Endothelial cell of umbilical vein (primary cell): ENCODE results near the gene UQCR10. TPM values are rescaled to one million over a fixed set of nuclear protein-coding genes. Genes with fewer than 3 reads are reported as not detected.

Experiments
- BruUV-seq: library from RNA; stranded (reverse); fragments of 400-500 nt; replicated peaks from 2 replicates; lab custom pipeline; 2021; lab: Mats Ljungman, UMichigan
- CTCF ChIA-PET: fragments of 300-600, 350-600 bp; sonication (Branson Sonifier 250); formaldehyde crosslinking; loops from one replicate; lab custom pipeline; 2021; ENCODE audit warnings: antibody characterized with exemption, inconsistent platforms; lab: Charles Lee
- POLR2A ChIA-PET: fragments of 300-600, 350-600 bp; sonication (Branson Sonifier 250); formaldehyde crosslinking; loops from one replicate; lab custom pipeline; 2021; ENCODE audit warnings: antibody characterized with exemption, inconsistent platforms; lab: Charles Lee
- DNase-seq: peaks from one replicate; pipeline ENCODE4 v3.0.0-alpha.2; 2011; ENCODE audit warnings: low read depth, low spot score
- FAIRE-seq: peaks from 2 replicates; lab custom pipeline; 2011; peaks lifted over from hg19 to GRCh38; lab: Jason Lieb, UNC
- H2AFZ ChIP-seq: 2 replicates; pipeline ENCODE4 v1.6.0; 2012; ENCODE audit warnings: low read depth, low read length, control low read depth, inconsistent platforms
- H3K27ac ChIP-seq: 2 replicates; pipeline ENCODE4 v1.5.1; 2011; ENCODE audit warnings: low read depth, mild to moderate bottlenecking, control low read depth, low read length, moderate library complexity; ENCODE audit not compliant: insufficient read depth
- H3K27me3 ChIP-seq, 2 experiments: 2 replicates each; pipeline versions ENCODE4 v1.6.0 to v1.6.1; 2011; ENCODE audit warnings: low read length in 2 of 2, mixed read lengths in 1 of 2; ENCODE audit not compliant: control insufficient read depth in 2 of 2, insufficient read depth in 2 of 2
- H3K36me3 ChIP-seq, 2 experiments: 2 replicates in 1 of 2; 3 replicates in 1 of 2; pipeline ENCODE4 v1.5.1; 2011; ENCODE audit warnings: low read length in 2 of 2, mild to moderate bottlenecking in 1 of 2, moderate library complexity in 1 of 2; ENCODE audit not compliant: control insufficient read depth in 2 of 2, insufficient read depth in 2 of 2; ENCODE audit errors: extremely low read depth in 1 of 2
- H3K4me1 ChIP-seq: 3 replicates; pipeline ENCODE4 v1.5.1; 2011; ENCODE audit warnings: mild to moderate bottlenecking, low read length; ENCODE audit not compliant: control insufficient read depth, insufficient read depth; ENCODE audit errors: extremely low read depth
- H3K4me2 ChIP-seq: 2 replicates; pipeline ENCODE4 v1.6.1; 2011; ENCODE audit warnings: low read length, control low read depth, mixed read lengths; ENCODE audit not compliant: insufficient read depth
- H3K4me3 ChIP-seq, 3 experiments: fragments of 200-600 bp in 1 of 3; sonication (generic), shearing (Covaris generic) in 1 of 3; replicated peaks in 1 of 3; 2 replicates each; pipeline ENCODE4 v1.5.1; 2011 to 2016; ENCODE audit warnings: control low read depth in 3 of 3, low read length in 3 of 3, mild to moderate bottlenecking in 2 of 3, inconsistent platforms in 1 of 3, low read depth in 1 of 3, moderate library complexity in 1 of 3; ENCODE audit not compliant: insufficient read depth in 1 of 3
- H3K79me2 ChIP-seq: 2 replicates; pipeline ENCODE4 v1.6.0; 2012; ENCODE audit warnings: low read length, inconsistent platforms; ENCODE audit not compliant: control insufficient read depth, insufficient read depth
- H3K9ac ChIP-seq: replicated peaks from 2 replicates; pipeline ENCODE3; 2011; ENCODE audit warnings: low read length, control low read depth; ENCODE audit not compliant: insufficient read depth; ENCODE audit errors: extremely low read depth
- H3K9me1 ChIP-seq: replicated peaks from 3 replicates; pipeline ENCODE4 v1.6.0; 2011; ENCODE audit warnings: mild to moderate bottlenecking, low read length; ENCODE audit not compliant: control insufficient read depth, insufficient read depth; ENCODE audit errors: extremely low read depth
- H3K9me3 ChIP-seq: replicated peaks from 2 replicates; pipeline ENCODE4 v1.5.1; 2012; ENCODE audit warnings: low read length, inconsistent platforms; ENCODE audit not compliant: control insufficient read depth, insufficient read depth
- H4K20me1 ChIP-seq: replicated peaks from 2 replicates; pipeline ENCODE3; 2011; ENCODE audit warnings: mild to moderate bottlenecking, low read length; ENCODE audit not compliant: control insufficient read depth, insufficient read depth; ENCODE audit errors: extremely low read depth
- EZH2 ChIP-seq: IDR thresholded peaks from 2 replicates; pipeline ENCODE4 v1.6.1; 2012; ENCODE audit warnings: borderline replicate concordance, low read depth, mild to moderate bottlenecking, moderate library complexity, low read length, inconsistent platforms; ENCODE audit not compliant: severe bottlenecking
- FOS ChIP-seq: IDR thresholded peaks from 2 replicates; pipeline ENCODE4 v1.6.1; 2011; ENCODE audit warnings: mild to moderate bottlenecking, low read length, moderate library complexity, borderline replicate concordance; ENCODE audit not compliant: insufficient read depth
- GATA2 ChIP-seq: IDR thresholded peaks from 2 replicates; pipeline ENCODE4 v1.7.0; 2011; ENCODE audit warnings: low read depth, mild to moderate bottlenecking, moderate library complexity, mixed read lengths, low read length; ENCODE audit not compliant: insufficient read length, insufficient read depth
- JUN ChIP-seq: IDR thresholded peaks from 2 replicates; pipeline ENCODE4 v1.6.1; 2011; ENCODE audit warnings: borderline replicate concordance, low read depth; ENCODE audit not compliant: insufficient read length, insufficient read depth
- MYC ChIP-seq: IDR thresholded peaks from one replicate; pipeline ENCODE4 v1.6.1; 2011; ENCODE audit warnings: mild to moderate bottlenecking, low read depth, low read length
- POLR2A ChIP-seq: IDR thresholded peaks from 2 replicates; pipeline ENCODE4 v1.6.1; 2012; ENCODE audit warnings: low read depth, mild to moderate bottlenecking, control low read depth, low read length
- POLR2AphosphoS5 ChIP-seq: IDR thresholded peaks from 2 replicates; pipeline ENCODE4 v1.6.1; 2012; ENCODE audit warnings: low read depth, mild to moderate bottlenecking, control low read depth, low read length, moderate library complexity; ENCODE audit not compliant: insufficient read depth
- dilution Hi-C: fragments of 300-500 bp; cut with MboI; formaldehyde crosslinking; loops from one replicate; pipeline ENCODE4 v1.15.0; 2019; ENCODE audit warnings: low sequenced_read_pairs; ENCODE audit not compliant: extremely low pct_ligation_motif_present
- intact Hi-C: fragments of 100-400 bp; cut with micrococcal nuclease; formaldehyde crosslinking; loops from one replicate; pipeline ENCODE4 v1.10.0; 2022
- polyA plus RNA-seq, 4 experiments: library from polyadenylated mRNA; depleted of rRNA in 3 of 4; stranded (reverse) in 3 of 4; unstranded in 1 of 4; fragments of >200 nt; gene quantifications; 2 replicates each; pipeline versions ENCODE4 v1.2.1 to v1.2.3, GENCODE V29; 2011 to 2012; ENCODE audit warnings: missing spikeins in 1 of 4
- total RNA-seq: library from RNA; stranded (reverse); gene quantifications from 2 replicates; pipeline ENCODE4 v1.2.3, GENCODE V29; 2021
- TF ChIP-seq, protein P1 (sequence below): IDR thresholded peaks from 2 replicates; pipeline ENCODE4 v1.6.1; 2011; ENCODE audit not compliant: insufficient read depth, insufficient read length
- TF ChIP-seq, protein P2 (sequence below), 2 donors: IDR thresholded peaks; 1 replicate in 1 of 2; 2 replicates in 1 of 2; pipeline ENCODE4 v1.5.1; 2011; ENCODE audit warnings: low read length in 2 of 2, mild to moderate bottlenecking in 2 of 2, moderate library complexity in 2 of 2, control low read depth in 1 of 2, inconsistent platforms in 1 of 2, low read depth in 1 of 2; ENCODE audit not compliant: insufficient read depth in 1 of 2; ENCODE audit errors: extremely low read depth in 1 of 2

The UQCR10 gene
- total and polyA plus RNA-seq, 2 donors (not counting 3 experiments of a cell fraction or from before 2014, with no cell fraction given) = 96.6 to 196 TPM

DNA sequence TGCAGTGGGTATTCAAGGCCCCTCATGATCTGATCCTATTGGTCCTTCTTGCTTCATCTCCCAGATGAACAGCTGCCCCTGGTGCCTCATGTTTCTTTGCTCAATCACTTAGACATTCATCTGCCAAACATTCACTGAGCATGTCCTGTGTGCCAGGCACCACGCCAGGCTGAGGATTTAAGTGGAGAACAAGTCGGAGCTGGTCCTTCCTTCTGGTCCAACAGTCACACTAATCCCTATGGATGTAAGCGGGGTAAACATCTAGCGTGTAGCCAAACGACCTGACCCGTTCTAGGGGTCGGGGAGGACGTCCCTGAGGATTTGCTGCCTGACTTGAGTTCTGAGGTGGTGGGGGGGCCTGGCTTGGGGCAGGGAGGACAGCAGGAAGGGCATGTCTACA is 22.3 kb upstream of the UQCR10 start:
- H3K4me2 ChIP-seq = no peak overlapping the region
- H3K27ac ChIP-seq = no peak overlapping the region
- peaks cover 0 to 8% of the 10 kb centered on the region in 2 experiments for H3K36me3 ChIP-seq
- dilution Hi-C loops (no loop called here), intact Hi-C loops (no loop called here)
- POLR2A ChIA-PET = no interaction called here
- H3K4me1 ChIP-seq = no peaks in the 10 kb centered on the region
- no peak overlapping the region for H3K9ac ChIP-seq
- CTCF ChIA-PET = interaction anchor here (1.1 kb wide), 2 partner anchors 10 to 260 kb away, joined by 3 read pairs; no protein-coding TSS in a partner anchor
- TF ChIP-seq GATA2 (no peak), MYC (no peak), EZH2 (no peak), POLR2A (no peak), POLR2AphosphoS5 (no peak), FOS (no peak), JUN (no peak)
- TF ChIP-seq, protein P1, sequence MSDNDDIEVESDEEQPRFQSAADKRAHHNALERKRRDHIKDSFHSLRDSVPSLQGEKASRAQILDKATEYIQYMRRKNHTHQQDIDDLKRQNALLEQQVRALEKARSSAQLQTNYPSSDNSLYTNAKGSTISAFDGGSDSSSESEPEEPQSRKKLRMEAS = no peak
- TF ChIP-seq, protein P2, sequence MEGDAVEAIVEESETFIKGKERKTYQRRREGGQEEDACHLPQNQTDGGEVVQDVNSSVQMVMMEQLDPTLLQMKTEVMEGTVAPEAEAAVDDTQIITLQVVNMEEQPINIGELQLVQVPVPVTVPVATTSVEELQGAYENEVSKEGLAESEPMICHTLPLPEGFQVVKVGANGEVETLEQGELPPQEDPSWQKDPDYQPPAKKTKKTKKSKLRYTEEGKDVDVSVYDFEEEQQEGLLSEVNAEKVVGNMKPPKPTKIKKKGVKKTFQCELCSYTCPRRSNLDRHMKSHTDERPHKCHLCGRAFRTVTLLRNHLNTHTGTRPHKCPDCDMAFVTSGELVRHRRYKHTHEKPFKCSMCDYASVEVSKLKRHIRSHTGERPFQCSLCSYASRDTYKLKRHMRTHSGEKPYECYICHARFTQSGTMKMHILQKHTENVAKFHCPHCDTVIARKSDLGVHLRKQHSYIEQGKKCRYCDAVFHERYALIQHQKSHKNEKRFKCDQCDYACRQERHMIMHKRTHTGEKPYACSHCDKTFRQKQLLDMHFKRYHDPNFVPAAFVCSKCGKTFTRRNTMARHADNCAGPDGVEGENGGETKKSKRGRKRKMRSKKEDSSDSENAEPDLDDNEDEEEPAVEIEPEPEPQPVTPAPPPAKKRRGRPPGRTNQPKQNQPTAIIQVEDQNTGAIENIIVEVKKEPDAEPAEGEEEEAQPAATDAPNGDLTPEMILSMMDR (IDR thresholded peaks at IDR 0.05; ENCODE audit: extremely low read depth in 1 of 2, insufficient read depth in 1 of 2, low read depth in 1 of 2, low read length in 2 of 2) = no peak
- no TSS peak for BruUV-seq
- FAIRE-seq (no peak), DNase-seq (no peak)
- no peaks in the 10 kb centered on the region for H3K79me2 ChIP-seq
- no peaks in the 10 kb centered on the region for H4K20me1 ChIP-seq
- no peaks in the 10 kb centered on the region for H3K9me3 ChIP-seq
- H3K4me3 ChIP-seq = no peak overlapping the region
- H3K27me3 ChIP-seq = no peaks in the 10 kb centered on the region
- no peaks in the 10 kb centered on the region for H3K9me1 ChIP-seq
- no peak overlapping the region for H2AFZ ChIP-seq
